ENCODE data around the gene COQ8B.

COQ8B gene

DNA sequence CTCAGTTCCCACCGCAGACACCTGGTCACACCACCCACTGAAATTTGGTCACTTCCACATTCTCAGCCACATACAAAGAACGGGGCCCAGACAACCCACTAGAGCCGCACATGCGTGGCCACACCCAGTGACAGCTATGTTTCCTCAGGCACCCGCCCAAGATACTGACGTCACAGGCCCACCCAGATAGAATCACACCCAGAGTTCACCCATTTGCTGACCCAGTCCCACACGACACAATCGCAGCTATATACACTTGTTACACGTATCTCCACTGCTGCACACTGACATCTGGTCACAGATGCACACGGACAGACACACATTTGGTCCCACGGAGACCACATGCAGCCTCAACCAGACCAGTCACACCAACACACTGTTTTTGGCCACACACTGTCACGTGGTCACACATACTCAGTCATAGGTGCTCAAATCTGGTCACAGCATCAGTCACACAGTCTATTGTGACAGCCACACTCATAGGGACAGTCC lies 29.1 kb downstream of the COQ8B start:
- no peak overlapping the region for H3K4me3 ChIP-seq (ENCODE audit: low read depth, low read length)
- TF ChIP-seq CTCF (IDR thresholded peaks at IDR 0.05; ENCODE audit: insufficient read depth, low read depth, low read length, missing control alignments), result no peak
- DNase-seq (ENCODE audit: low read depth), result peak; percentile 37

DNA sequence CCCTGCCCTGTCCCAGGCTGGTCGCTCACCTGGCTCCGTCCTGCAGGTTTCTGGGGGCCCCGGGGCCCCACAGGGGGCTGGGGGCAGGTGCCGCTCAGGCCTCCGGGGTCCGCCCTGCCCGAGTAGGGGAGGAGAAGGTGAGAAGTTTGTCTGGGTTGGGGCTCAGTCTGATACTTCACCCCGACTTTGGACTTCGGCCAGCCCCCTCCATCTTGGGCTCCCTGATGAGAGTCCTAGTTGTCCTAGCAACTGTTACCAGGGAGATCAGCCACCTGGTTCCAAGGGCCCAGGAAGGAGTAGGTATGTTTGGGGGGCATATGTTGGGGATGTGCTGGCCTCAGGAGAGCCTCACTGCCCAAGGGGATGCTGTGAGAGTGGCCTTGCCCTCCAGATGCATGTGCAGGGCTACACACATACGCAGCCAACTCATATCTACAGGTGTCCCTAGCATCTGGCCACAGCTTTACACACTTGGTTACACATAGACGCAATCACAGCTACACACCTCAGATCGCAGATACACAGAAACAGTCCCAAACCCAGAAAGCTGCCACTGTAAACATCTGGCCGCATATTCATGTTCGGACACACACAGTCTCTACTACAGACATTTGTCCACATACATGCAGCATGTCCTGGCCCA lies 29.7 kb downstream of the COQ8B start:
- no peak for TF ChIP-seq CTCF (IDR thresholded peaks at IDR 0.05; ENCODE audit: insufficient read depth, low read depth, low read length, missing control alignments)
- no peak for DNase-seq (ENCODE audit: low read depth)
- no peak overlapping the region for H3K4me3 ChIP-seq (ENCODE audit: low read depth, low read length)

DNA sequence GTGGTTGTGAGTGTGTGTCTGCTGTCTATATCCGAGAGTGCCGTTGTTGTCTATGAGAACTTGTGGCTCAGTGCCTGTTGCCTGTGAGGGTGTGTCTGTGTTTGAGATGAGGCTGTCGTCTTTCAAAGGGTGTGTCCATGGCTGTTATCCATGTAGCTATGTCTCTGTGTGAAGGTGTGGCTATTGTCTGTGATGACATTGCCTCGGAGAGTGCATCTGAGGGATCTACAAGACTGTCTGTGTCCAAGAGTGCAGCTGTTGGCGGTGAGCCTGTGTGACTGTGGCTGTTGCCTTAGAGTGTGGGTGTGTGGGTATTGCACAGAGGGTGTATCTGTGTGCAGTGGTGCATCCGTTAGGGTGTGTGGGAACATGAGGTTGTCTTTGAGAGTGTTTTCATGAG lies 31.1 kb downstream of the COQ8B start:
- TF ChIP-seq CTCF (IDR thresholded peaks at IDR 0.05; ENCODE audit: insufficient read depth, low read depth, low read length, missing control alignments), result no peak
- no peak for DNase-seq (ENCODE audit: low read depth)
- H3K4me3 ChIP-seq (ENCODE audit: low read depth, low read length), result no peak overlapping the region

DNA sequence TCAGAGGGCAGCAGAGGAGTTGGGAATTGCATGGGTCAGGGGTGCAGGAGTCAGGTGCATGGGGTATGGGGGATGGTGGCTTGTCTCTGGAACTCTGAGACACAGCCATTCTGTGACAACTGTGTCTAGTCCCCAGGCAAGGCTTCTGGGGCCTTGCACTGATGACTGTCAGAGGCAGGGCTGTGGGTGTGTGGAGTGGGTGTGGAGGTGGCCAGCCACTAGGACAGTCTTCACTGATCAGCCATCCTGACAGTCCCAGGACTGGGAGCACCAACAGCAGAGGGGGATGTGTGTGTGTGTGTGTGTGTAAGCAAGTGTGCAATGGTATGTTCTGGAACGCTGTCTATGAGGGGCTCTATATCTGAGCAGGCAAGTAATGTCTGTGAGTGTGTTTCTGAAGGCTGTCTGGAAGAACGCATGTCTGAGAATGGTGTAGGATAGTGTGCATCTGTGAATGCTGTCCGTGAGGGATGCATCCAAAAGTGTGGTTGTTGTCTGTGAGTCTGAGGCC lies 31.6 kb downstream of the COQ8B start:
- DNase-seq (ENCODE audit: low read depth), result no peak
- no peak overlapping the region for H3K4me3 ChIP-seq (ENCODE audit: low read depth, low read length)
- no peak for TF ChIP-seq CTCF (IDR thresholded peaks at IDR 0.05; ENCODE audit: insufficient read depth, low read depth, low read length, missing control alignments)

DNA sequence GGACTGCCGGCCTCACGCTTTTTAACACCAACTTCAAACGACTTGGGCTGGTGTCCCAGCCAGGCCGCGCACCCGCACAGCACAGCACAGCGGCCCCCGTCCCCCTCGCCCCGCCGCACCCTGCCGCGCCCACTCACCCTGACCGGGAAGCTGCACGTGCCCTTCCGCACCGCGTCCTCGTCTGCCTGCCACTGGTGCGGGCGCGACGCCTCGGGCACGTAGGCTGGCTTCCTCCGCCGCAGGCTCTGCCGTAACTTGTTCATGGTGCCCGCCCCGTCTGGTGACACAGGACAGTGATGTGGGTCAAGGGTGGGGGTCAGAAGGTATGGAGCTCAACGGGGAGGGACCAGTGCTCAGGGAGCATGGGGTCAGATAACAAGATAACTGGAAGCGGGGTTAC lies 32.4 kb downstream of the COQ8B start:
- DNase-seq (ENCODE audit: low read depth), result no peak
- H3K4me3 ChIP-seq (ENCODE audit: low read depth, low read length), result no peak overlapping the region
- no peak for TF ChIP-seq CTCF (IDR thresholded peaks at IDR 0.05; ENCODE audit: insufficient read depth, low read depth, low read length, missing control alignments)

GRCh38 chr19:40683437-40683836 lies 33.2 kb downstream of the COQ8B start:
- DNase-seq (ENCODE audit: low read depth), result no peak
- no peak overlapping the region for H3K4me3 ChIP-seq (ENCODE audit: low read depth, low read length)
- no peak for TF ChIP-seq CTCF (IDR thresholded peaks at IDR 0.05; ENCODE audit: insufficient read depth, low read depth, low read length, missing control alignments)

All from GM12865 (cell line).